Stomach (tissue), 9 donors: ENCODE results near the gene TRABD2B. TPM values are rescaled to one million over a fixed set of nuclear protein-coding genes. Genes with fewer than 3 reads are reported as not detected.

ENCODE experiments used
- DNase-seq, 2 donors: peaks; one replicate each; pipeline versions ENCODE4 v3.0.0 to v3.0.0-alpha.2; 2013 to 2019
- H3K27ac ChIP-seq, 5 donors: fragments of 200-600 bp in 4 of 5; sonication (generic) in 4 of 5; one replicate each; pipeline ENCODE4 v1.5.1; 2013 to 2019; ENCODE audit warnings: mild to moderate bottlenecking in 1 of 5, moderate library complexity in 1 of 5
- H3K27me3 ChIP-seq, 3 donors: fragments of 200-600 bp; sonication (generic); one replicate each; pipeline ENCODE4 v1.5.1; 2017 to 2019; ENCODE audit warnings: mixed run types in 1 of 3
- H3K36me3 ChIP-seq, 4 donors: fragments of 200-600 bp; sonication (generic); 1 replicate in 3 of 4; 2 replicates in 1 of 4; pipeline ENCODE4 v1.5.1; 2016 to 2019
- H3K4me1 ChIP-seq, 4 donors: fragments of 200-600 bp; sonication (generic); one replicate each; pipeline ENCODE4 v1.5.1; 2016 to 2019
- H3K4me3 ChIP-seq, 4 donors: fragments of 200-600 bp; sonication (generic) in 3 of 4; one replicate each; pipeline ENCODE4 v1.5.1; 2016 to 2019; ENCODE audit warnings: mild to moderate bottlenecking in 1 of 4
- H3K9me3 ChIP-seq, 4 donors: fragments of 200-600 bp; sonication (generic); one replicate each; pipeline ENCODE4 v1.5.1; 2016 to 2019
- EP300 ChIP-seq: sonication (generic); formaldehyde crosslinking; IDR thresholded peaks from one replicate; pipeline ENCODE4 v1.6.1; 2017; ENCODE audit warnings: antibody characterized with exemption
- POLR2A ChIP-seq, 4 donors: fragments of 450-650 bp; IDR thresholded peaks; one replicate each; pipeline ENCODE4 v1.6.1; 2016; ENCODE audit warnings: antibody characterized with exemption in 4 of 4, control low read depth in 2 of 4, mild to moderate bottlenecking in 1 of 4, moderate library complexity in 1 of 4
- POLR2AphosphoS5 ChIP-seq, 3 donors: sonication (generic); formaldehyde crosslinking; IDR thresholded peaks; one replicate each; pipeline ENCODE4 v1.6.1; 2016; ENCODE audit warnings: antibody characterized with exemption in 3 of 3
- WGBS, 5 donors: extraction: QIAGEN DNeasy Blood & Tissue Kit in 3 of 5; methylation state at CpG; one replicate each; pipeline versions ENCODE4 v1.1.5 to v1.1.7; 2013 to 2018; 5-methylcytosine and 5-hydroxymethylcytosine counted together
- intact Hi-C: fragments of 100-400 bp; cut with DNase I; formaldehyde crosslinking; loops from one replicate; pipeline ENCODE4 v1.15.1; 2023; ENCODE audit warnings: low total_unique reads
- polyA plus RNA-seq, 3 donors: library from polyadenylated mRNA; stranded (reverse); fragments of 200-250 nt; gene quantifications; one replicate each; pipeline ENCODE4 v1.2.3, GENCODE V29; 2013
- total RNA-seq, 5 donors: library from RNA; depleted of rRNA; stranded (reverse); fragments of >200 nt; gene quantifications; one replicate each; pipeline versions ENCODE4 v1.1.0 to v1.2.3, GENCODE V29; 2014 to 2016
- TF ChIP-seq, protein P1 (sequence below), 7 experiments: fragments of 450-650 bp in 4 of 7; fragments of 200-600 bp in 3 of 7; sonication (generic) in 3 of 7; IDR thresholded peaks; one replicate each; pipeline ENCODE4 v1.5.1; 2016 to 2019; ENCODE audit warnings: antibody characterized with exemption in 7 of 7, control low read depth in 2 of 7, mild to moderate bottlenecking in 1 of 7
- donor health status: healthy with polysubstance abuse.
- donor health status: Bipolar disorder and iron deficiency.
- donor health status: healthy.

TRABD2B gene
- total and polyA plus RNA-seq, 8 donors = 0.31 to 2.0 (median 0.93) TPM; not detected in 1

DNA sequence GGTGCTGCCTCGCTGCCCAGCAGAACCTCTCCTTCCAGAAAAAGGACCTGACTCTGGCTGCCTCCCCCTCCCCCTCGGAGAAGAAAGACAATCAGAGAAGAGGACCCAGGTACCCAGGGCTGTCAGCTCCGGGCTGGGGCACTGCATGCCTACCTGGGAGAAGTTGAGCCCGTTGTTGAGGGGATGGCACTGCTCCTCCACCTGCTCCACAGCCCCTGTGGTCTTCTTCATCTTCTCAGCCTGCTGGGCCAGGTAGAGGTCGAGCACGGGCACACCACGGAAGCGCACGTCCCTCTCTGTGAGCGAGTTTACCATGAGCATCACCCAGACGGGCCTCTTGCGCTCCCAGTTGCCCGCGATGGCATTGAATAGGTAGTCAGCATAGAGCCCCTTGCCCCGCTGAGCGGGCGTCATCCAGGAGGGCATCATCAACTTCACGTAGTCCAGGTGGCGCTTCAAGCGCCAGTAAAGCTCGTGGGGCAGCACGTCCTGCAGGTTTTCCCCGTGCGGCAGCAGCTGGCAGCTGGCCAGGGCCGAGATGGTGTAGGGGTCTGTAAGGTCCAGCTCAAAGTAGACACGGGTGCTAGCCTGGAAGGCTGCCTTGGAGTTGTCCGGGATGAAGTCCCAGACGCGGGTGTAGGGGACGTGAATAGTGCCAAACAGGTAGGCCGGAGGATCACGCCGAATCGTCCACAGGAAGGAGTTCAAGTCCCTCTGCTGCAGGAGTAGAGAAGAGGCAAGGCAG lies 3.1 kb downstream of the TRABD2B start:
- no peak for DNase-seq
- H3K27me3 ChIP-seq = peaks cover 6 to 50% (median 27%) of the 10 kb centered on the region in 3 donors
- H3K4me3 ChIP-seq = no peak overlapping the region
- no peaks in the 10 kb centered on the region for H3K36me3 ChIP-seq
- peaks cover 9 to 20% (median 16%) of the 10 kb centered on the region in 4 donors for H3K4me1 ChIP-seq
- H3K27ac ChIP-seq = no peak overlapping the region
- H3K9me3 ChIP-seq = no peaks in the 10 kb centered on the region
- 89 to 93% (median 92%) methylated on average over 18 to 34 of the region's 34 CpGs for WGBS, 5 donors
- intact Hi-C loops = no loop called here
- no peak for TF ChIP-seq EP300
- TF ChIP-seq, protein P1, sequence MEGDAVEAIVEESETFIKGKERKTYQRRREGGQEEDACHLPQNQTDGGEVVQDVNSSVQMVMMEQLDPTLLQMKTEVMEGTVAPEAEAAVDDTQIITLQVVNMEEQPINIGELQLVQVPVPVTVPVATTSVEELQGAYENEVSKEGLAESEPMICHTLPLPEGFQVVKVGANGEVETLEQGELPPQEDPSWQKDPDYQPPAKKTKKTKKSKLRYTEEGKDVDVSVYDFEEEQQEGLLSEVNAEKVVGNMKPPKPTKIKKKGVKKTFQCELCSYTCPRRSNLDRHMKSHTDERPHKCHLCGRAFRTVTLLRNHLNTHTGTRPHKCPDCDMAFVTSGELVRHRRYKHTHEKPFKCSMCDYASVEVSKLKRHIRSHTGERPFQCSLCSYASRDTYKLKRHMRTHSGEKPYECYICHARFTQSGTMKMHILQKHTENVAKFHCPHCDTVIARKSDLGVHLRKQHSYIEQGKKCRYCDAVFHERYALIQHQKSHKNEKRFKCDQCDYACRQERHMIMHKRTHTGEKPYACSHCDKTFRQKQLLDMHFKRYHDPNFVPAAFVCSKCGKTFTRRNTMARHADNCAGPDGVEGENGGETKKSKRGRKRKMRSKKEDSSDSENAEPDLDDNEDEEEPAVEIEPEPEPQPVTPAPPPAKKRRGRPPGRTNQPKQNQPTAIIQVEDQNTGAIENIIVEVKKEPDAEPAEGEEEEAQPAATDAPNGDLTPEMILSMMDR (IDR thresholded peaks at IDR 0.05) = no peak
- no peak for TF ChIP-seq POLR2A (IDR thresholded peaks at IDR 0.05)
- TF ChIP-seq POLR2AphosphoS5 (IDR thresholded peaks at IDR 0.05) = no peak

GRCh38 chr1:47993416-47993740 lies 3.8 kb downstream of the TRABD2B start:
- Histone ChIP-seq H3K9me3 (no peaks in the 10 kb centered on the region), H3K4me3 (no peak overlapping the region), H3K27me3 (peaks cover 6 to 43% (median 23%) of the 10 kb centered on the region in 3 donors), H3K4me1 (peaks cover 9 to 20% (median 16%) of the 10 kb centered on the region in 4 donors), H3K36me3 (no peaks in the 10 kb centered on the region), H3K27ac (peak overlapping the region in 2 of 5 donors; percentile 10 to 31)
- DNase-seq = no peak
- no peak for TF ChIP-seq POLR2A (IDR thresholded peaks at IDR 0.05)
- no peak for TF ChIP-seq EP300
- TF ChIP-seq, protein P1 (IDR thresholded peaks at IDR 0.05) = no peak
- TF ChIP-seq POLR2AphosphoS5 (IDR thresholded peaks at IDR 0.05) = no peak
- intact Hi-C loops = no loop called here
- WGBS, 5 donors = 81 to 91% (median 89%) methylated on average over 7 of the region's 7 CpGs

GRCh38 chr1:47992720-47993415 lies 4.3 kb downstream of the TRABD2B start:
- Histone ChIP-seq H3K27ac (peak overlapping the region in 2 of 5 donors; percentile 10 to 31), H3K27me3 (peaks cover 6 to 38% (median 18%) of the 10 kb centered on the region in 3 donors)
- 59 to 75% (median 74%) methylated on average over 8 to 11 of the region's 11 CpGs for WGBS, 5 donors

GRCh38 chr1:47991673-47992072 lies 5.5 kb downstream of the TRABD2B start:
- no peaks in the 10 kb centered on the region for H3K36me3 ChIP-seq
- intact Hi-C loops = no loop called here
- peaks cover 5 to 16% (median 7%) of the 10 kb centered on the region in 4 donors for H3K4me1 ChIP-seq
- H3K4me3 ChIP-seq = no peak overlapping the region
- TF ChIP-seq, protein P1 (IDR thresholded peaks at IDR 0.05) = no peak
- TF ChIP-seq POLR2AphosphoS5 (IDR thresholded peaks at IDR 0.05) (no peak), EP300 (no peak), POLR2A (IDR thresholded peaks at IDR 0.05) (no peak)
- no peak for DNase-seq
- H3K27me3 ChIP-seq = peaks cover 1 to 31% (median 12%) of the 10 kb centered on the region in 3 donors
- H3K9me3 ChIP-seq = no peaks in the 10 kb centered on the region
- 90 to 93% (median 91%) methylated on average over 5 of the region's 5 CpGs for WGBS, 5 donors
- no peak overlapping the region for H3K27ac ChIP-seq

More at GRCh38 chr1:47992720-47993415, 4.3 kb downstream of the TRABD2B start:
- peak in 1 of 3 donors; percentile 4 for TF ChIP-seq POLR2AphosphoS5 (IDR thresholded peaks at IDR 0.05)
- no peak for TF ChIP-seq EP300
- no peaks in the 10 kb centered on the region for H3K36me3 ChIP-seq
- intact Hi-C loops = no loop called here
- H3K4me1 ChIP-seq = peaks cover 9 to 17% (median 15%) of the 10 kb centered on the region in 4 donors
- no peak overlapping the region for H3K4me3 ChIP-seq
- no peaks in the 10 kb centered on the region for H3K9me3 ChIP-seq
- no peak for DNase-seq
